GM18499 (cell line): Measurements from ENCODE around the gene EMX2.

Source experiments
- ATAC-seq: cut with Tn5 transposase; IDR thresholded peaks from one replicate; pipeline ENCODE4 v1.9.1; 2021; ENCODE audit warnings: moderate number of reproducible peaks; ENCODE audit not compliant: insufficient read depth, unreplicated experiment

EMX2 gene

GRCh38 chr10:117531371-117532002 is 11.1 kb upstream of the EMX2 start:
- ATAC-seq: no peak

GRCh38 chr10:117532003-117532385 is 10.6 kb upstream of the EMX2 start:
- ATAC-seq: no peak

GRCh38 chr10:117532451-117533107 is 10.0 kb upstream of the EMX2 start:
- no peak for ATAC-seq

- no peak for ATAC-seq
Observed at GRCh38 chr10:117533507-117534281, 8.9 kb upstream of the EMX2 start.

- no peak for ATAC-seq
Observed at GRCh38 chr10:117534321-117535297, 7.9 kb upstream of the EMX2 start.

GRCh38 chr10:117535298-117536071 is 7.1 kb upstream of the EMX2 start:
- ATAC-seq: no peak

- no peak for ATAC-seq
Observed at GRCh38 chr10:117536072-117536865, 6.3 kb upstream of the EMX2 start.

GRCh38 chr10:117536866-117537435 is 5.6 kb upstream of the EMX2 start:
- no peak for ATAC-seq

GRCh38 chr10:117537436-117537903 is 5.1 kb upstream of the EMX2 start:
- ATAC-seq: no peak

- ATAC-seq: no peak
Observed at GRCh38 chr10:117537904-117538524, 4.5 kb upstream of the EMX2 start.

- no peak for ATAC-seq
Observed at GRCh38 chr10:117539361-117539773, 3.2 kb upstream of the EMX2 start.

- ATAC-seq: no peak
Observed at GRCh38 chr10:117539903-117540639, 2.5 kb upstream of the EMX2 start.

GRCh38 chr10:117540640-117541404 is 1.7 kb upstream of the EMX2 start:
- ATAC-seq: no peak

- no peak for ATAC-seq
Observed at GRCh38 chr10:117541405-117541908, 1.1 kb upstream of the EMX2 start.

GRCh38 chr10:117541909-117542705 is 439 bp upstream of the EMX2 start:
- ATAC-seq: no peak
